H9 (cell line): ENCODE results near the gene PBX1. TPM values are rescaled to one million over a fixed set of nuclear protein-coding genes. Genes with fewer than 3 reads are reported as not detected.

Source experiments
- DNase-seq: peaks from one replicate; pipeline ENCODE4 v3.0.0-alpha.2; 2017
- H2AFZ ChIP-seq: one replicate; pipeline ENCODE4 v1.6.1; 2013; ENCODE audit warnings: mild to moderate bottlenecking, low read length, control low read depth, moderate library complexity
- H2AK5ac ChIP-seq: 2 replicates; pipeline ENCODE4 v1.6.1; 2013; ENCODE audit warnings: low read length, control low read depth, mixed read lengths; ENCODE audit not compliant: insufficient read length
- H2BK120ac ChIP-seq: one replicate; pipeline ENCODE4 v1.6.1; 2013; ENCODE audit warnings: low read depth, mild to moderate bottlenecking, low read length, control low read depth, inconsistent platforms; ENCODE audit not compliant: poor library complexity, severe bottlenecking
- H2BK12ac ChIP-seq: 2 replicates; pipeline ENCODE4 v1.6.1; 2013; ENCODE audit warnings: low read length, control low read depth, mixed read lengths, low read depth; ENCODE audit not compliant: insufficient read length
- H2BK15ac ChIP-seq: 2 replicates; pipeline ENCODE4 v1.6.1; 2013; ENCODE audit warnings: low read depth, low read length, control low read depth
- H2BK20ac ChIP-seq: one replicate; pipeline ENCODE4 v1.6.1; 2013; ENCODE audit warnings: low read depth, mild to moderate bottlenecking, low read length, control low read depth, inconsistent platforms; ENCODE audit not compliant: poor library complexity, severe bottlenecking
- H2BK5ac ChIP-seq: 2 replicates; pipeline ENCODE4 v1.6.1; 2013; ENCODE audit warnings: low read length, control low read depth, mixed read lengths; ENCODE audit not compliant: insufficient read length
- H3K14ac ChIP-seq: 2 replicates; pipeline ENCODE4 v1.6.1; 2013; ENCODE audit warnings: low read length, control low read depth; ENCODE audit not compliant: insufficient read depth
- H3K18ac ChIP-seq: 2 replicates; pipeline ENCODE4 v1.6.1; 2013; ENCODE audit warnings: low read depth, mild to moderate bottlenecking, mixed read lengths, low read length, control low read depth; ENCODE audit not compliant: insufficient read length
- H3K23ac ChIP-seq: 2 replicates; pipeline ENCODE4 v1.6.1; 2013; ENCODE audit warnings: low read length, control low read depth, mixed read lengths, low read depth; ENCODE audit not compliant: insufficient read length
- H3K23me2 ChIP-seq: 2 replicates; pipeline ENCODE4 v1.6.1; 2013; ENCODE audit warnings: low read depth, mild to moderate bottlenecking, mixed read lengths, low read length, control low read depth; ENCODE audit not compliant: insufficient read length, poor library complexity, severe bottlenecking
- H3K27ac ChIP-seq: 2 replicates; pipeline ENCODE4 v1.5.1; 2013; ENCODE audit warnings: low read length, control low read depth, mixed read lengths, low read depth; ENCODE audit not compliant: insufficient read length
- H3K27me3 ChIP-seq: 2 replicates; pipeline ENCODE4 v1.6.1; 2013; ENCODE audit warnings: low read length, control low read depth, inconsistent platforms; ENCODE audit not compliant: insufficient read depth
- H3K4ac ChIP-seq: 2 replicates; pipeline ENCODE4 v1.6.1; 2013; ENCODE audit warnings: low read depth, mild to moderate bottlenecking, control low read depth, inconsistent platforms, low read length, moderate library complexity
- H3K4me1 ChIP-seq: 2 replicates; pipeline ENCODE4 v1.6.1; 2013; ENCODE audit warnings: low read length, control low read depth, inconsistent platforms; ENCODE audit not compliant: insufficient read depth
- H3K4me2 ChIP-seq: 2 replicates; pipeline ENCODE4 v1.6.1; 2013; ENCODE audit warnings: low read length, control low read depth, mixed read lengths; ENCODE audit not compliant: insufficient read length, insufficient read depth
- H3K56ac ChIP-seq: 2 replicates; pipeline ENCODE4 v1.6.1; 2013; ENCODE audit warnings: low read depth, mild to moderate bottlenecking, mixed read lengths, low read length, control low read depth; ENCODE audit not compliant: insufficient read length
- H3K79me1 ChIP-seq: 2 replicates; pipeline ENCODE4 v1.6.1; 2013; ENCODE audit warnings: low read depth, mild to moderate bottlenecking, moderate library complexity, low read length, control low read depth, inconsistent platforms; ENCODE audit not compliant: insufficient read depth, poor library complexity, severe bottlenecking
- H3K79me2 ChIP-seq: 2 replicates; pipeline ENCODE4 v1.6.1; 2013; ENCODE audit warnings: low read length, control low read depth, inconsistent platforms; ENCODE audit not compliant: insufficient read depth
- H3K9ac ChIP-seq: 2 replicates; pipeline ENCODE4 v1.6.1; 2013; ENCODE audit warnings: low read length, control low read depth, mixed read lengths; ENCODE audit not compliant: insufficient read length; ENCODE audit errors: extremely low read depth
- H3K9me3 ChIP-seq: one replicate; pipeline ENCODE4 v1.6.1; 2013; ENCODE audit warnings: low read depth, low read length, inconsistent platforms; ENCODE audit not compliant: control insufficient read depth
- H3T11ph ChIP-seq: one replicate; pipeline ENCODE4 v1.6.1; 2013; ENCODE audit warnings: mild to moderate bottlenecking, low read length, control low read depth, inconsistent platforms
- H4K20me1 ChIP-seq: one replicate; pipeline ENCODE4 v1.6.1; 2013; ENCODE audit not compliant: control insufficient read depth, insufficient read length, insufficient read depth
- H4K5ac ChIP-seq: 2 replicates; pipeline ENCODE4 v1.6.1; 2013; ENCODE audit warnings: low read depth, mild to moderate bottlenecking, mixed read lengths, low read length, control low read depth; ENCODE audit not compliant: insufficient read length
- H4K8ac ChIP-seq: replicated peaks from 2 replicates; pipeline ENCODE4 v1.6.1; 2013; ENCODE audit warnings: low read length, control low read depth, mixed read lengths, low read depth; ENCODE audit not compliant: insufficient read length
- H4K91ac ChIP-seq: 2 replicates; pipeline ENCODE4 v1.6.1; 2013; ENCODE audit warnings: low read depth, mild to moderate bottlenecking, moderate library complexity, mixed read lengths, low read length, control low read depth; ENCODE audit not compliant: insufficient read length
- H3K27ac Mint-ChIP-seq, 3 experiments: 2 replicates in 2 of 3; 3 replicates in 1 of 3; pipeline ENCODE4 v1.8.0; 2020 to 2021; ENCODE audit warnings: mixed read lengths in 3 of 3, mild to moderate bottlenecking in 1 of 3, moderate library complexity in 1 of 3
- H3K27me3 Mint-ChIP-seq: 2 replicates; pipeline ENCODE4 v1.8.0; 2021; ENCODE audit warnings: low read depth, mild to moderate bottlenecking, moderate library complexity, mixed read lengths
- H3K36me3 Mint-ChIP-seq, 3 experiments: 2 replicates in 2 of 3; 3 replicates in 1 of 3; pipeline ENCODE4 v1.8.0; 2020 to 2021; ENCODE audit warnings: low read depth in 3 of 3, mixed read lengths in 3 of 3; ENCODE audit not compliant: insufficient read depth in 1 of 3
- H3K4me1 Mint-ChIP-seq, 2 experiments: 2 replicates each; pipeline ENCODE4 v1.8.0; 2020; ENCODE audit warnings: mixed read lengths in 2 of 2
- H3K4me3 Mint-ChIP-seq, 2 experiments: 2 replicates in 1 of 2; 3 replicates in 1 of 2; pipeline ENCODE4 v1.8.0; 2020 to 2021; ENCODE audit warnings: mild to moderate bottlenecking in 2 of 2, mixed read lengths in 2 of 2, moderate library complexity in 1 of 2
- H3K9me3 Mint-ChIP-seq, 2 experiments: 2 replicates in 1 of 2; 3 replicates in 1 of 2; pipeline ENCODE4 v1.8.0; 2020; ENCODE audit warnings: mild to moderate bottlenecking in 2 of 2, mixed read lengths in 2 of 2, moderate library complexity in 1 of 2
- CTCF ChIP-seq: fragments of 200-600 bp; sonication (generic); conservative IDR thresholded peaks from 3 replicates; pipeline ENCODE4 v1.8.0; 2021; ENCODE audit warnings: antibody characterized with exemption, mild to moderate bottlenecking
- WGBS: extraction: QIAGEN DNeasy Blood & Tissue Kit; methylation state at CpG from one replicate; pipeline ENCODE4 v1.1.7; 2013; ENCODE audit warnings: missing lambda C conversion rate, low lambda C conversion rate, mixed read lengths; ENCODE audit not compliant: insufficient read length; ENCODE audit errors: extremely low coverage; 5-methylcytosine and 5-hydroxymethylcytosine counted together
- total RNA-seq: library from RNA; stranded (reverse); gene quantifications from 2 replicates; pipeline ENCODE4 v1.2.1, GENCODE V29; 2021

PBX1 gene
- total RNA-seq, 1 experiment from 2014 or later: 142 TPM

- no peaks in the 10 kb centered on the region for H3K9me3 Mint-ChIP-seq
- Histone ChIP-seq H3K27ac (no peak overlapping the region), H3K9ac (no peak overlapping the region), H3K23me2 (no peaks in the 10 kb centered on the region), H3K79me1 (peaks cover 3% of the 10 kb centered on the region), H4K8ac (no peak overlapping the region), H3K4ac (no peak overlapping the region), H3K14ac (no peak overlapping the region), H3K9me3 (no peaks in the 10 kb centered on the region), H3K79me2 (peaks cover 4% of the 10 kb centered on the region; the same call in 1 of the 2 replicates), H2BK5ac (no peak overlapping the region), H2BK12ac (no peak overlapping the region), H3K27me3 (no peaks in the 10 kb centered on the region), H2AK5ac (no peak overlapping the region), H3K56ac (no peak overlapping the region), H4K5ac (no peak overlapping the region), H4K91ac (no peak overlapping the region), H3K18ac (no peak overlapping the region), H2AFZ (no peak overlapping the region), H3K23ac (no peak overlapping the region), H4K20me1 (no peaks in the 10 kb centered on the region), H3K4me1 (peaks cover 14% of the 10 kb centered on the region), H3K4me2 (no peak overlapping the region), H3T11ph (no peak overlapping the region), H2BK15ac (no peak overlapping the region), H2BK120ac (no peak overlapping the region), H2BK20ac (no peak overlapping the region)
- H3K27ac Mint-ChIP-seq: no peak overlapping the region
- H3K4me3 Mint-ChIP-seq: no peak overlapping the region
- H3K27me3 Mint-ChIP-seq: no peaks in the 10 kb centered on the region
- no CpG with 5 or more reads among the region's 2 CpGs for WGBS
- no peak for DNase-seq
- TF ChIP-seq CTCF: no peak
- peaks cover 44 to 57% of the 10 kb centered on the region in 2 experiments for H3K4me1 Mint-ChIP-seq
- no peaks in the 10 kb centered on the region; a peak in 1 of 7 replicates for H3K36me3 Mint-ChIP-seq
Measured at GRCh38 chr1:164700683-164701082, 141.7 kb downstream of the PBX1 start.
